ENCODE results near the gene SARS1.
"Not testable (repeated sequence)": the region's sequence is repeated elsewhere in the genome, so short reads cannot be mapped to it uniquely, and the experiment has no call there.

Gene SARS1

DNA sequence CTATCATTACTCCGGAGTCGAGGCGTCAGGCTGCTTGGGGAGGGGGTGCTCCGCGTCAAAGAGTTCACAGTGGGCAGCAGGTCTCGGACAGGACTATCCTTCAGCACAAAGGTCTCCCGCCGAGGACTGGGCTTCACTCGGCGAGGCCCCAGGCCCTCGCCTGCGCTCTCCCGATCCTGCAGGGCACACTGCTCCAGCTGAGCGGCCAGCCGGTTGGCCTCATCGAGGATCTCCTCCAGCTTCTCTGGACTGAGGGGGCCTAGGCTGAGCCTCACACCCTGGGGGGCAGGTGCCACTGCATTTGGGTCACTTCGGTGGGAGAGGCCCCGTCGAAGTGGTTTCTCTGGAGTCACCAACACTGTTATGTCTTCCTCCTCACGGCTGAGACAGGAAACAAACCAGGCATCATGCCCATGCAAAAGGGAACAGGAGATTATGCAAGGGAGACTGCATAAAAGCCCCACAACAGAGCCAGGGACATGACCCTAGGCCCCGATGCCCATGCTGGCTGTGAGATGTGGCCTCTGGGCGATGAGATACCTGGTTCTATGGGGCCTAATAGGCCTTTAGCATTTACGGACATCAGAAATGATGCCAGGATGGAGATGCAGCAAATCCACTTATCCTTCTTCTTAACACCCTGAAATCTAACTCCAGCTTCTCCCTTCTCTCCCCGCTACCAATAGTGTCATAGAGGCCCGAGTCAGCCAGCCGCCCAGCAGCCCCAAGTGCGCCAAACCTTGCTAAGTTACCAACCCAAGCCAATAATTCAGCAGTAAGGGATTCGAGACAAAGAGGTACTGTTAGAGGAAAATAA is 68.2 kb downstream of the SARS1 start:
- Histone ChIP-seq H3K4me1 (ENCODE audit: control insufficient read depth, insufficient read depth, low read length) (peaks cover 30% of the 10 kb centered on the region), H3K4me3 (ENCODE audit: low read length) (peak overlapping the region; percentile 55), H3K9ac (ENCODE audit: low read length) (peak overlapping the region; percentile 44), H3K27me3 (ENCODE audit: control insufficient read depth, insufficient read depth, low read length) (no peaks in the 10 kb centered on the region), H3K36me3 (ENCODE audit: control insufficient read depth, insufficient read depth, low read length) (no peaks in the 10 kb centered on the region), H3K9me3 (ENCODE audit: control insufficient read depth, low read length) (no peaks in the 10 kb centered on the region)

DNA sequence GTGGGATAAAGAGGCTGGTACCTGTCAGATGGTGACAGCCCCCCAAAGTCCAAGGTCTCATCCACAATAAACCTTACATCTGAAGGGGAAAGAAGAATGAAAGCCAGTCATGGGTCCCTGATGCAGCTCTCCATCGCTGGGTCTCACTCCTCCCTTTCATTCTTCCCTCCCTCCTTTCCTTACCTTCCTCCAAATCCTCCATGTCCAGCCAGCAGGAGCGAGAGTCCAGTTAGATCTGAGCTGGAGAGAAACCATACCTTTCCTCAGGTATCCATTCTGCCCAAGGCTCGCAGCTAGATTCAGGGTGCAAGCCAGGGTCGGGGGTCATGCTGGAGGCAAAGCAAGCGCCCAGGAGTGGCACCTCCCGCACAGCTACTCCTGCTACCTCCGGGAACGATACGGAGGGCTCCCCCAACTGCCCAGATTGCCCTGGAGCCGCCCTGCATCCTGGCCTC is 68.8 kb downstream of the SARS1 start:
- Histone ChIP-seq H3K27me3 (ENCODE audit: control insufficient read depth, insufficient read depth, low read length) (no peaks in the 10 kb centered on the region), H3K36me3 (ENCODE audit: control insufficient read depth, insufficient read depth, low read length) (no peaks in the 10 kb centered on the region), H3K4me3 (ENCODE audit: low read length) (peak overlapping the region; percentile 55), H3K9me3 (ENCODE audit: control insufficient read depth, low read length) (no peaks in the 10 kb centered on the region), H3K4me1 (ENCODE audit: control insufficient read depth, insufficient read depth, low read length) (peaks cover 24% of the 10 kb centered on the region), H3K9ac (ENCODE audit: low read length) (peak overlapping the region; percentile 44)

DNA sequence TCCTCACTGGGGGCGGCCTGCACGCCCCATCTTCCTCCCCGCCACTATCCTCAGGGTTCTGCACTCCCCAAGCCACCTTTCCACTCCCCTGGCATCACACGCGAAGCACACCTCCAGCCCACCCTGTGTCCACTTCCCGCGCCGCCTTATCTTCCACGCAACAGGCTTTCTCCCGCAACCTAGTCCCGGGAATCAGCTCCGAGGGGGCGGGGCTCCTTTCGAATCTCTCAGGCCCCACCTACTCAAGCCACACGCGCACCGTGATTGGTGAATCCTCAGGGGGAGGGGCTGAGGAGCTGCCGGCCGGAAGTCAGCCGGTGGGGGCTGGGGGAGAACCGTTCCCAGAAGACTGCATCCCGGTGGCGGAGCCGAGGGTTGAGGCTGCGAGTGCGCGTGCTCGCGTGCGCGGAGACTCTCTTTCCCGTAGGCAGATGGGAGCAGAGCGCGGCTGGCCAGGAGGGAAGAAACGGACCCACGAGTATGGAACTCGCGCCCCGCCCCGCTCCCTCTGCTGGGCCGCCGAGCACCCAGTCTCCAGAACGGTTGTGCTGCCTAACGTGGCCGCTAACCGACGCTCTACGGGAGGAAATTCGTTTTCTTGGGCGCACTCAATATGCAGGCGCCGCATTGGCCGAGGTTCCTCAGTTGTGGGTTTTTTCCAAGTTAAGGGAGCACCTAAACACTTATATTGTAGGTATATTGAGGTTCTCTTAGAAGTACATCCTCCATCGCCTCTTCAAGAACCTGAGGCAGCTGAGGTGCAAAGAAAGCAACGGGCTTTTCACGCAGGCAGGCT is 69.4 kb downstream of the SARS1 start, which contains the start of gene PSRC1:
TSS of gene PSRC1 (minus strand) at position 194 of the 796 bp plus-strand sequence.
- Histone ChIP-seq H3K36me3 (ENCODE audit: control insufficient read depth, insufficient read depth, low read length) (no peaks in the 10 kb centered on the region), H3K27me3 (ENCODE audit: control insufficient read depth, insufficient read depth, low read length) (no peaks in the 10 kb centered on the region)

DNA sequence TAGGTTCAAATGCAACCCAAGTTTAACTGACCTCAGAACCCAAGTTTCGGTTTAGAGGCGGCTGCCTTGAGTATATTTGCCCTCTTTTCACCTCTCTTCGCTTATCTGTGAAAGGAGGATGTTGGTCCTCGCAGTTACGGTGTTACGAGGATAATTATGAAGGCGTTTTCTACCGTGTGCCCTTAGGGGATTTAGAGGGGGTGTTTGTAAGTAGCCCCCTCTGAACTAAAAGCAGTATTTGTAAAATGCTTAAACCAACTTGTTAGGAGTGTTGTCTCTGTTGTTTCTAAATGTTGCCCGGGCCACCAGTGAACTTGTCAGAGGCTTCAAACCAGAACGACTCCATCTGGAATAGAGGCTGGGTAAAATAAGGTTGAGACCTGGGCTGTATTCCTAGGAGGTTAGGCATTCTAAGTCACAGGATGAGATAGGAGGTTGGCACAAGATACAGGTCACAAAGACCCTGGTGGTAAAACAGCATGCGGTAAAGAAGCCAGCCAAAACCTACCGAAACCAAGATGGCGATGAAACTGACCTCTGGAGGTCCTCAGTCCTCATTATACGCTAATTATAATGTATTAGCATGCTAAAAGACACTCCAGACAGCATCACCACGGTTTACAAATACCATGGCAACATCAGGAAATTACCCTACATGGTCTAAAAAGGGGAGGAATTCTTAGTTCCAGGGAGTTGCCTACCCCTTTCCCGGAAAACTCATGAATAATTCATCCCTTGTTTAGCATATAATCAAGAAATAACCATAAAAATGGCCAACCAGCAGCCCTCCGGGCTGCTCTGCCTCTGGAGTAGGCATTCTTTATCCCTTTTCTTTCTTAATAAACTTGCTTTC is 70.3 kb downstream of the SARS1 start:
- no peaks in the 10 kb centered on the region for H3K9me3 ChIP-seq (ENCODE audit: control insufficient read depth, low read length)
- peaks cover 19% of the 10 kb centered on the region for H3K4me1 ChIP-seq (ENCODE audit: control insufficient read depth, insufficient read depth, low read length)
- H3K36me3 ChIP-seq (ENCODE audit: control insufficient read depth, insufficient read depth, low read length), result no peaks in the 10 kb centered on the region
- no peaks in the 10 kb centered on the region for H3K27me3 ChIP-seq (ENCODE audit: control insufficient read depth, insufficient read depth, low read length)
- H3K4me3 ChIP-seq (ENCODE audit: low read length), result peak overlapping the region; percentile 55
- peak overlapping the region; percentile 48 for H3K9ac ChIP-seq (ENCODE audit: low read length)

More for the DNA sequence above, 69.4 kb downstream of the SARS1 start, which contains the start of gene PSRC1:
- peak within 1 kb of the TSS; percentile 48 for H3K9ac ChIP-seq (ENCODE audit: low read length)
- H3K9me3 ChIP-seq (ENCODE audit: control insufficient read depth, low read length), result no peaks in the 10 kb centered on the region
- H3K4me1 ChIP-seq (ENCODE audit: control insufficient read depth, insufficient read depth, low read length), result peaks cover 19% of the 10 kb centered on the region
- peak within 1 kb of the TSS; percentile 55 for H3K4me3 ChIP-seq (ENCODE audit: low read length)

DNA sequence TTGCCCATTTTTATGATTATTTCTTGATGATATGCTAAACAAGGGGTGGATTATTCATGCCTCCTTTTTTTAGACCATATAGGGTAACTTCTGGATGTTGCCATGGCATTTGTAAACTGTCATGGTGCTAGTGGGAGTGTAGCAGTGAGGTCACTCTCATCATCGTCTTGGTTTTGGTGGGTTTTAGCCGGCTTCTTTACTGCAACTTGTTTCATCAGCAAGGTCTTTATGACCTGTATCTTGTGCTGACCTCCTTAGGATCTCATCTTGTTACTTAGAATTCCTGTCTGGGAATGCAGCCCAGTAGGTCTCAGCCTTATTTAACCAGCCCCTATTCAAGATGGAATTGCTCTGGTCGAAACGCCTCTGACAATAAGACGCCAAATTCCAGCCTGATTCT is 73.0 kb downstream of the SARS1 start:
- H3K9ac ChIP-seq (ENCODE audit: low read length); H3K4me3 ChIP-seq (ENCODE audit: low read length); H3K27me3 ChIP-seq (ENCODE audit: control insufficient read depth, insufficient read depth, low read length); H3K36me3 ChIP-seq (ENCODE audit: control insufficient read depth, insufficient read depth, low read length); H3K9me3 ChIP-seq (ENCODE audit: control insufficient read depth, low read length): not testable (repeated sequence)
- peaks cover 14% of the 10 kb centered on the region for H3K4me1 ChIP-seq (ENCODE audit: control insufficient read depth, insufficient read depth, low read length)
